NB4 (cell line): Measurements from ENCODE around the gene KNCN.

Source experiments
- DNase-seq: peaks from one replicate; pipeline ENCODE4 v3.0.0; 2010; ENCODE audit warnings: low read depth
- H3K4me3 ChIP-seq: one replicate; pipeline ENCODE4 v1.5.1; 2011; ENCODE audit warnings: mild to moderate bottlenecking, low read depth, low read length, moderate library complexity
- CTCF ChIP-seq: IDR thresholded peaks from one replicate; pipeline ENCODE4 v1.5.1; 2012; ENCODE audit warnings: low read depth, low read length
- MYC ChIP-seq: IDR thresholded peaks from 2 replicates; pipeline ENCODE4 v1.6.1; 2011; ENCODE audit warnings: low read depth, low read length
- POLR2A ChIP-seq: IDR thresholded peaks from 2 replicates; pipeline ENCODE4 v1.6.1; 2011; ENCODE audit warnings: mild to moderate bottlenecking; ENCODE audit not compliant: insufficient read length; ENCODE audit errors: extremely low read depth
- TF ChIP-seq, protein P1 (sequence below): IDR thresholded peaks from 2 replicates; pipeline ENCODE4 v1.6.1; 2011; ENCODE audit warnings: low read depth, low read length

KNCN gene

GRCh38 chr1:46594063-46594462 is 42.6 kb upstream of the KNCN start:
- H3K4me3 ChIP-seq = no peak overlapping the region
- no peak for TF ChIP-seq POLR2A
- TF ChIP-seq, protein P1, sequence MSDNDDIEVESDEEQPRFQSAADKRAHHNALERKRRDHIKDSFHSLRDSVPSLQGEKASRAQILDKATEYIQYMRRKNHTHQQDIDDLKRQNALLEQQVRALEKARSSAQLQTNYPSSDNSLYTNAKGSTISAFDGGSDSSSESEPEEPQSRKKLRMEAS = no peak
- TF ChIP-seq CTCF = no peak
- TF ChIP-seq MYC = no peak
- no peak for DNase-seq

- no peak for TF ChIP-seq MYC
- no peak for TF ChIP-seq CTCF
- no peak for TF ChIP-seq POLR2A
- TF ChIP-seq, protein P1 = no peak
- no peak overlapping the region for H3K4me3 ChIP-seq
- DNase-seq = no peak
Measured at GRCh38 chr1:46592823-46593222, 41.4 kb upstream of the KNCN start.

GRCh38 chr1:46589529-46589928 is 38.1 kb upstream of the KNCN start:
- DNase-seq = no peak
- TF ChIP-seq, protein P1 = no peak
- no peak for TF ChIP-seq CTCF
- no peak for TF ChIP-seq MYC
- TF ChIP-seq POLR2A = no peak
- no peak overlapping the region for H3K4me3 ChIP-seq

GRCh38 chr1:46587069-46587468 is 35.6 kb upstream of the KNCN start:
- TF ChIP-seq CTCF = no peak
- TF ChIP-seq MYC = no peak
- TF ChIP-seq POLR2A = no peak
- TF ChIP-seq, protein P1 = no peak
- H3K4me3 ChIP-seq = no peak overlapping the region
- DNase-seq = no peak

GRCh38 chr1:46585312-46585938 is 34.0 kb upstream of the KNCN start:
- TF ChIP-seq, protein P1 = no peak
- TF ChIP-seq CTCF = no peak
- TF ChIP-seq MYC = no peak
- no peak for TF ChIP-seq POLR2A

DNA sequence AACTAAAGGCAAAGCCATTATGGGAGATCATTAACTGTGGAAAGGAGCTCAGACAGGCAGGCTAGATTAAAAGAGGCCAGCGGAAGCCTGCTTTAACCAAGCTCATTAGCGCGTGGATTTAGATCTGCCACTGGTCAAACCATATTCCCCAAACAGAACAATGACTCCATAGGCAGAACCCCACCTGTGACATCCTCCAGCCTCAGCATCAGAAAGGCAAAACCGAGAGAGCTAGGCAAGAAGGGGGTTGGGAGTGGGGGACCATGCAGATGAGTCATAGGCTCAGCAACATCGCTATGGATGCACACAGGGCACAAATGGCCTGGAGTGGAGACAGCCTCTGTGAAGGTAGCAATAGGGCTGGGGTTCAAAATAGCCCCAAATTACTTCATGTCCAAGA is 32.0 kb upstream of the KNCN start:
- no peak for TF ChIP-seq POLR2A
- DNase-seq = no peak
- no peak overlapping the region for H3K4me3 ChIP-seq

More at GRCh38 chr1:46585312-46585938, 34.0 kb upstream of the KNCN start:
- no peak for DNase-seq
- no peak overlapping the region for H3K4me3 ChIP-seq
